Smooth muscle cell (in vitro differentiated cells): ENCODE measurements around the gene C1QL2. TPM values are rescaled to one million over a fixed set of nuclear protein-coding genes. Genes with fewer than 3 reads are reported as not detected.

Experiments used
- DNase-seq: peaks from one replicate; lab custom pipeline; 2025; ENCODE audit not compliant: unreplicated experiment; lab: John Stamatoyannopoulos, UW
- H2AFZ ChIP-seq: fragments of 200-600 bp; sonication (generic); 2 replicates; pipeline ENCODE4 v1.6.0; 2016; ENCODE audit warnings: antibody characterized with exemption, low read depth, mild to moderate bottlenecking
- H3F3A ChIP-seq: fragments of 200-600 bp; sonication (generic); 2 replicates; pipeline ENCODE4 v1.6.0; 2017; ENCODE audit warnings: antibody characterized with exemption, low read depth
- H3K27ac ChIP-seq: fragments of 200-600 bp; sonication (generic); 2 replicates; pipeline ENCODE4 v1.5.1; 2016; ENCODE audit warnings: low read depth, mild to moderate bottlenecking
- H3K27me3 ChIP-seq: fragments of 200-600 bp; sonication (generic); 2 replicates; pipeline ENCODE4 v1.6.1; 2016; ENCODE audit warnings: low read depth, mild to moderate bottlenecking
- H3K36me3 ChIP-seq: fragments of 200-600 bp; sonication (generic); 2 replicates; pipeline ENCODE4 v1.5.1; 2016; ENCODE audit warnings: low read depth
- H3K4me1 ChIP-seq: fragments of 200-600 bp; sonication (generic); 2 replicates; pipeline ENCODE4 v1.5.1; 2016; ENCODE audit warnings: low read depth
- H3K4me2 ChIP-seq: fragments of 200-600 bp; sonication (generic); 2 replicates; pipeline ENCODE4 v1.6.0; 2016; ENCODE audit warnings: mild to moderate bottlenecking
- H3K4me3 ChIP-seq: fragments of 200-600 bp; sonication (generic); 2 replicates; pipeline ENCODE4 v1.5.1; 2016; ENCODE audit warnings: mild to moderate bottlenecking
- H3K79me2 ChIP-seq: fragments of 200-600 bp; sonication (generic); 2 replicates; pipeline ENCODE4 v1.6.0; 2016; ENCODE audit warnings: low read depth, mild to moderate bottlenecking
- H3K9ac ChIP-seq: fragments of 200-600 bp; sonication (generic); 2 replicates; pipeline ENCODE4 v1.6.0; 2016; ENCODE audit warnings: low read depth
- H3K9me3 ChIP-seq: fragments of 200-600 bp; sonication (generic); replicated peaks from 2 replicates; pipeline ENCODE4 v1.5.1; 2016; ENCODE audit warnings: low read depth
- H4K20me1 ChIP-seq: fragments of 200-600 bp; sonication (generic); 2 replicates; pipeline ENCODE4 v1.6.0; 2016; ENCODE audit warnings: low read depth
- WGBS: methylation state at CpG from one replicate; pipeline ENCODE4 v1.1.7; 2016; ENCODE audit warnings: low lambda C conversion rate; 5-methylcytosine and 5-hydroxymethylcytosine counted together
- polyA plus RNA-seq: library from polyadenylated mRNA; unstranded; fragments of >200 nt; fragmentation: Nextera tagmentation; extraction: Ambion mirVana; gene quantifications from 2 replicates; pipeline ENCODE4 v1.2.1, GENCODE V29; 2016
- total RNA-seq: library from RNA; depleted of rRNA; stranded (reverse); fragments of >200 nt; gene quantifications from 2 replicates; pipeline ENCODE4 v1.2.3, GENCODE V29; 2014
- TF ChIP-seq, protein P1 (sequence below): fragments of 200-600 bp; sonication (generic); IDR thresholded peaks from 2 replicates; pipeline ENCODE4 v1.5.1; 2017; ENCODE audit warnings: borderline replicate concordance, mild to moderate bottlenecking, antibody characterized with exemption; ENCODE audit not compliant: insufficient read depth, poor library complexity, severe bottlenecking

C1QL2 gene
- total and polyA plus RNA-seq, 2 experiments from 2014 or later, result not detected

DNA sequence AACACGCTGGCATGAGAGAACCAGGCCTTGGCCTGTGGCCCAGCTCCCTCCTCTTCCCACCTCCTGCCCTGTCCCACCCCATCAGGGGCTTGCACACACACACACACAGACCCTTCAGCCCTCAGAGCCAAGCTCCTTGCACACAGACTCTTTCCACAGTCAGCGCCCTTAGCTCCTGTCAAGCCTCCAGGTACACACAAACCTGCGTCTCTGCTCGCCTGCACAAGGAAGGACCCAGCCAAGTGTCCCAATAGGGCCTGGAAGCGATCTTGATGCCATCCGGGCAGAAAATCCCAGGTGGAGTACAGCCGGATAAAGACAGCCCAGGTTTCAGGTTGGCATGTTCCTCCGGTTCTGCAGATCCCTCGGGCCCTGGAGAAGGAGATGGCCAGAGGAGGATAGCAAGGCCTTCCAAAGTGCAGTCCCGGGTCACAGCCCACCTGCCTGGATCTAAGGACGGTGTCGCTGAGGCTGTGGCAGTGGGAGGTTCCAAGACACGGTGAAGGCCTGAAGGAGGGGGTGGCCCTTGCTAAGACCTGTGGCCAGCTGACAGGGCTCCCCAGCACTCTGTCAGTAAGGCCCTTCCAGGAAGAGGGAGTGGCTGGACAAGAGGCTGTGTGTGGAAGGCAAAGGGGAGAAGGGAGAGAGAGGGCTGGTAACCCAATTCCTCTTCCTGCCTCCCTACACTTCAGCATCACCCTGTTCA, 46.6 kb upstream of the C1QL2 start:
- H3K9me3 ChIP-seq, result no peaks in the 10 kb centered on the region
- TF ChIP-seq, protein P1, sequence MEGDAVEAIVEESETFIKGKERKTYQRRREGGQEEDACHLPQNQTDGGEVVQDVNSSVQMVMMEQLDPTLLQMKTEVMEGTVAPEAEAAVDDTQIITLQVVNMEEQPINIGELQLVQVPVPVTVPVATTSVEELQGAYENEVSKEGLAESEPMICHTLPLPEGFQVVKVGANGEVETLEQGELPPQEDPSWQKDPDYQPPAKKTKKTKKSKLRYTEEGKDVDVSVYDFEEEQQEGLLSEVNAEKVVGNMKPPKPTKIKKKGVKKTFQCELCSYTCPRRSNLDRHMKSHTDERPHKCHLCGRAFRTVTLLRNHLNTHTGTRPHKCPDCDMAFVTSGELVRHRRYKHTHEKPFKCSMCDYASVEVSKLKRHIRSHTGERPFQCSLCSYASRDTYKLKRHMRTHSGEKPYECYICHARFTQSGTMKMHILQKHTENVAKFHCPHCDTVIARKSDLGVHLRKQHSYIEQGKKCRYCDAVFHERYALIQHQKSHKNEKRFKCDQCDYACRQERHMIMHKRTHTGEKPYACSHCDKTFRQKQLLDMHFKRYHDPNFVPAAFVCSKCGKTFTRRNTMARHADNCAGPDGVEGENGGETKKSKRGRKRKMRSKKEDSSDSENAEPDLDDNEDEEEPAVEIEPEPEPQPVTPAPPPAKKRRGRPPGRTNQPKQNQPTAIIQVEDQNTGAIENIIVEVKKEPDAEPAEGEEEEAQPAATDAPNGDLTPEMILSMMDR, result no peak
- H3K27ac ChIP-seq, result no peak overlapping the region
- no peak for DNase-seq
- H3K9ac ChIP-seq, result no peak overlapping the region
- no peaks in the 10 kb centered on the region for H3K79me2 ChIP-seq
- H3F3A ChIP-seq, result no peaks in the 10 kb centered on the region
- no peak overlapping the region for H2AFZ ChIP-seq
- H3K4me3 ChIP-seq, result no peak overlapping the region
- H4K20me1 ChIP-seq, result no peaks in the 10 kb centered on the region
- H3K27me3 ChIP-seq, result peaks cover 14% of the 10 kb centered on the region
- H3K36me3 ChIP-seq, result no peaks in the 10 kb centered on the region
- WGBS, result 86% methylated on average over 13 of the region's 13 CpGs
- no peaks in the 10 kb centered on the region for H3K4me1 ChIP-seq
- H3K4me2 ChIP-seq, result no peak overlapping the region

DNA sequence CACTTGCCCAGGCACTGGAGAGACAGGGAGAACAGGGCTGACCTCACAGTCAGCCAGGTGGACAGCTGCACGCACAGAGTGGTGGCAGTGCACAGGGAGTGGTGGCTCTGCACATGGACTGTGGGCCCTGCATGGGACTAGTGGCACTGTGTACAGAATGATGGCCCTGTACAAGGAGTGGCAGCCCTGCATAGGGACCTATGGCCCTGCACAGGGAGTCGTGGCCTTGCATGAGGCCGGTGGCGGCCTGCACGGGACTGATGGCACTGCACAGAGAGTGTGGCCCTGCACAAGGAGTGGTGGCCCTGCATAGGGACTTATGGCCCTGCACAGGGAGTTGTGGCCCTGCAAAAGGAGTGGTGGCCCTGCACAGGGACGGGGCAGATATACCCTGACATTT, 46.0 kb upstream of the C1QL2 start:
- Histone ChIP-seq H4K20me1 (no peaks in the 10 kb centered on the region), H2AFZ (no peak overlapping the region), H3K4me1 (no peaks in the 10 kb centered on the region), H3K9me3 (no peaks in the 10 kb centered on the region), H3K36me3 (no peaks in the 10 kb centered on the region), H3K4me2 (no peak overlapping the region), H3K27ac (no peak overlapping the region), H3F3A (no peaks in the 10 kb centered on the region), H3K27me3 (peaks cover 14% of the 10 kb centered on the region), H3K9ac (no peak overlapping the region), H3K4me3 (no peak overlapping the region), H3K79me2 (no peaks in the 10 kb centered on the region)
- TF ChIP-seq, protein P1, result no peak
- WGBS, result 85% methylated on average over 6 of the region's 6 CpGs
- no peak for DNase-seq

DNA sequence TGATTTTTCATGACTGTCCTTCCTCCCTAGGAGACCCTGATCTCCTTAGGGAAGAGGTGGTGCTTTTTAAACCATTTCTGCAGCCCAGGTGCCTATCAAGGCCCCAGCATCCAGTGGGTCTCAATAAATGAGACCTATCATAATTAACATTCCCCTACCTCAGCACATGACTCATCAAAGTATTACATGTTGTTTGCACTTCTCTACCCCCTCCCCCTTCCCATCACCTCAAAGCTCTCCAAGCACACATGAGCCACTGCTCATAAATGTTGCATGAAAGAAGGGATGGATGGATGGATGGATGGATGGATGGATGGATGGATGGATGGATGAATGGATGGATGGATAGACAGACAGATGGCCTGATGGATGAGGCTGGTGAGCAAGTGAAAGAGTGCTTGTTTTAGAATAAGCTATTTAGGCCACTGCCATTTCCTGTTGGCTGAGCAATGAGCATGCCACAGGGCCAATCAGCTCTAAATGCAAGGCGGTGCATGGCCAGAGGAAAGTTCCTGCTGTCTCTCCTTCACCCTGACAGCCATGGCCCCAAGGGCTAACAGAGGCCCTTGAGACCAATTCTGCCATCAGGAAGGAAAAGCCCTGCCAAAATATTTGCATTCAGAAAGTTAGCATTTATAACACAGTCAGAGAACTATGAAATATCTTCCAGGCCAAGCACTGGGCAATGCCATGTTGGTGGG, 44.2 kb upstream of the C1QL2 start:
- Histone ChIP-seq H2AFZ (no peak overlapping the region), H3K4me1 (no peaks in the 10 kb centered on the region), H3K79me2 (no peaks in the 10 kb centered on the region), H4K20me1 (no peaks in the 10 kb centered on the region), H3F3A (peaks cover 2% of the 10 kb centered on the region), H3K36me3 (no peaks in the 10 kb centered on the region), H3K9me3 (no peaks in the 10 kb centered on the region), H3K9ac (no peak overlapping the region), H3K27ac (no peak overlapping the region), H3K27me3 (peaks cover 9% of the 10 kb centered on the region), H3K4me2 (no peak overlapping the region), H3K4me3 (no peak overlapping the region)
- no peak for DNase-seq
- TF ChIP-seq, protein P1, result no peak
- 83% methylated on average over 1 of the region's 1 CpG for WGBS
